Kasumi-1 (cell line): ENCODE measurements around the gene CRMP1.
"Not testable (repeated sequence)": the region's sequence is repeated elsewhere in the genome, so short reads cannot be mapped to it uniquely, and the experiment has no call there.

Source experiments
- DNase-seq, 2 experiments: peaks; one replicate each; lab custom pipeline; 2025; lab: John Stamatoyannopoulos, UW

The CRMP1 gene

GRCh38 chr4:5822619-5823018 lies 70.3 kb downstream of the CRMP1 start:
- DNase-seq: no peak

- DNase-seq: peak in 1 of 2 experiments; percentile 4
Measured at GRCh38 chr4:5821665-5822358, 71.1 kb downstream of the CRMP1 start.

DNA sequence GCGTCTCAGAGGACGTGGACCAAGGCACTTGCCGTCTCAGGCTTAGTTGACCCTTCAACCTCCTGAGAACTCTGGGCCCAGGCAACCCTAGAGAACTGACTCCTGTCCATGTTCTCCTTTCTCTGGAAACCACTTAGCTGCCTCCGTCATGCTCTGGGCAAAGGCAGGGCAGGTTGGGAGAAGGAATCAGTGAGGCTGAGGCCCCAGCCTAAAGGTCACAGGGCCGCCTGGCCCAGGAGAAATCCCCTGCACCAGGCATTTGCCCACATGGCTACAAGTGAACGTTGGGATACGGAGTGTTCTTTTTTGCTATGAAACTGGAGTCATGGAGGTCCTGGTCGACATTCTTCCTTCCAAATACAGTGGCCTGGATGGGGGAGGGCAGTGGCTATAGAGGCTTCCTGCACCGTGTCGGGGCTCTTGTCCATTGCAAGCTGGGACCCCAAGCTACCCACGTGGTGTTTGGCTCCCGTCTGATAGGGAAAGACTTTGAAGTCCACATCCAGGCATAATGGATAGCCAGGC lies 76.0 kb downstream of the CRMP1 start:
- no peak for DNase-seq

- no peak for DNase-seq
Measured at GRCh38 chr4:5816101-5816500, 76.8 kb downstream of the CRMP1 start.

GRCh38 chr4:5815641-5816040 lies 77.2 kb downstream of the CRMP1 start:
- DNase-seq: no peak

- no peak for DNase-seq
Measured at GRCh38 chr4:5814421-5814820, 78.5 kb downstream of the CRMP1 start.

- DNase-seq: no peak
Measured at GRCh38 chr4:5813882-5814255, 79.0 kb downstream of the CRMP1 start.

- peak; percentile 80 to 94 for DNase-seq
Measured at GRCh38 chr4:5812506-5813229, 80.2 kb downstream of the CRMP1 start.

DNA sequence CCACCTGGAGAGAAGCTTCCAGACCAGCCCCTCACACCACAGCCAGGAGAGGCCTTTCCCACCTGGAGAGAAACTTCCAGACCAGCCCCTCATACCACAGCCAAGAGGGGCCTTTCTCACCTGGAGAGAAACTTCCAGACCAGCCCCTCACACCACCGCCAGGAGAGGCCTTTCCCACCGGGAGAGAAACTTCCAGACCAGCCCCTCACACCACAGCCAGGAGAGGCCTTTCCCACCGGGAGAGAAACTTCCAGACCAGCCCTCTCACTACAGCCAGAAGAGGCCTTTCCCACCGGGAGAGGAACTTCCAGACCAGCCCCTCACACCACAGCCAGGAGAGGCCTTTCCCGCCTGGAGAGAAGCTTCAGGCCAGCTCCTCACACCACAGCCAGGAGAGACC lies 80.8 kb downstream of the CRMP1 start:
- DNase-seq: not testable (repeated sequence)

DNA sequence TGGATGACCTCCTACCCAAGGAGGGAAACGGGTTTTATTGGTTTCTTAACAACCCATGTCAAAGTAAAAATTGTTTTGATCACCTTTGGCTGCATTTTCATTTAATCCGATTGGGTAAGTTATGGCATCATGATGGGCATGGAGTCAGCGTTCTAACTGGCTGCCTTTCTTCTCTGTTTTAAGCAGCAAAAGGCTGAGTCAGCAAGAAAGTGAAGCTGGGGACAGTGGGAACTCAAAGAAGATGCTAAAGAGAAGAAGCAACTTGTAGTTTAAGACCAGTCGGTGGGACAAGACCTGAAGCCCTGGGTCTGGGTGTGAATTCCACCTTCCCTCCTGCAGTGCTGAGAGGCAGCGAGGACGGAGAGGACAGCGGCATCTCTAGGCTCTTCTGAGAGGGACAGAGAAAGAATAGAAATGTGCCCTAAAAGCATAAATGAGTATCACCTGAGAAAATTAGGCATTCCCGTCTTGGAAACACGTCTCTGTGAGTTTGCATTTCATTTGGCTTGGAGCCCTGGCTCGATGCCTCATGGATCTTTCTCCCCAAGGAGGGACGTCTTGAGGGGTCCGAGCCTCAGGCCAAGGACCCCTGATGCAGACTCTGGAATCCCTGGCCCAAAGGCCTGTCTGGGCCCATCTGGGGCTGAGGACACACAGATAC lies 82.0 kb downstream of the CRMP1 start:
- DNase-seq: no peak

DNA sequence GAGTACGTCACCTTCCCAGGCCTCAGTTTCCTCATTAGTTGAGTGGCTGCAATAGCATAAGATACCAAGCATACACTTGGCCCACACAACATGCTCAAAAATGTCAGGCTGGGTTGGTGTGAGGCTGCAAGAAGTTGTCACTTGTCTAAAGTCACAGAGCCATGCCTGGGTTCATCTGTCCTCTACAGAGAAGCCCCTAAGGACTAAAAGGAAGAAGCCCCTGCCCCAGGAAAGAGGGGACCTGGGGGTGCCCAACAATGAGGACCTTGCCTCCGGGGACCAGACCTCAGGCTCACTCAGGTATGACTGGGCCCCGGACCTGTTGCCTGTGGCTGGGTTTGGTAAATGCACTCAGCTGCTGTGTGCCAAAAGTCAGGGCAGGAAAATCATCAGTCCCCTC lies 82.7 kb downstream of the CRMP1 start:
- no peak for DNase-seq

DNA sequence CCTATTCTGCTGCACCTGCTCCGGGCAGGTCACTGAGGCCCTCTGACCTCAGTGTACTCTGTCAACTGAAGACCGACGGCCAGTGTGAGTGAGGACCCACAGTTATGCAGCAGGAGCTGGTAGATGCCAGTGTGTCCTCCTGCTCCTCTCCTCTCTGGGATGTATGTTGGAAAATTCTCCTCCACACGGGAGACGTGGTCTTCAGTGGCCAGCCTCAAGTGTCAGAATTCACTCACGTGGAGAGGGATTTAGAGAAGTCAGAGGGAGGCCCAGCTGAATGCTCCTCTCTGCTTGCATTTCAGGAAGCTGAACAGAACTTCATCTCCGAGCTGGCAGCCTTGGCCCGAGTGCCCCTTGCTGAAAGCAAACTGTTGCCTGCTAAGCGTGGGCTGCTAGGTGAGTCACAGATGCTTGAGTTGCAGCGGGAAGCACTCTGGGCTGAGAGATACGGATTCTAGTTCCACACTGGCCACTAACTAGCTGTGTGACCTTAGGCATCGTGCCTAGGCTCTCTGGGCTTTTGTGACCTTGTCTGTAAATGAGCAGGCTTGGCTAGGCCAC lies 83.6 kb downstream of the CRMP1 start:
- no peak for DNase-seq

GRCh38 chr4:5808081-5808741 lies 84.7 kb downstream of the CRMP1 start:
- DNase-seq: peak in 1 of 2 experiments; percentile 12

- no peak for DNase-seq
Measured at GRCh38 chr4:5805270-5805669, 87.6 kb downstream of the CRMP1 start.

DNA sequence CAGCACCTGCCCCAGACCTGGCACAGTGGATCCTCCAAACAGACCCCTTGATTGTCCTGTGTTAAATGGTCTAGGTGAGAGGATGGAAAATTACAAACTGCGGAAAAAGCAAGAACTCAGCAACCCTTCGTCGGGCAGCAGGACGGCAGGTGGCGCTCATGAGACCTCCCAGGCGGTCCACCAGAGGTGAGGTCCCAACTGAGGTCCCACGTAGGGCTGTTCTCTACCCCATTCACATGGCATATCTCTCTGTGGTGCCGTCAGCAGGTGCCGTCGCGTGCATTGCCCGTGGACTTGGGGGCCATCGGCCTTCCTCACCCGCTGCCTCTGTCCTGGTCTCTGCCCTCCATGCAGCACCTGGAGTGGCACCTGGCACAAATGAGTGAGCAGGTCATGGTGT lies 88.2 kb downstream of the CRMP1 start:
- no peak for DNase-seq

GRCh38 chr4:5802565-5802964 lies 90.3 kb downstream of the CRMP1 start:
- DNase-seq: no peak

GRCh38 chr4:5801696-5802095 lies 91.2 kb downstream of the CRMP1 start:
- no peak for DNase-seq

DNA sequence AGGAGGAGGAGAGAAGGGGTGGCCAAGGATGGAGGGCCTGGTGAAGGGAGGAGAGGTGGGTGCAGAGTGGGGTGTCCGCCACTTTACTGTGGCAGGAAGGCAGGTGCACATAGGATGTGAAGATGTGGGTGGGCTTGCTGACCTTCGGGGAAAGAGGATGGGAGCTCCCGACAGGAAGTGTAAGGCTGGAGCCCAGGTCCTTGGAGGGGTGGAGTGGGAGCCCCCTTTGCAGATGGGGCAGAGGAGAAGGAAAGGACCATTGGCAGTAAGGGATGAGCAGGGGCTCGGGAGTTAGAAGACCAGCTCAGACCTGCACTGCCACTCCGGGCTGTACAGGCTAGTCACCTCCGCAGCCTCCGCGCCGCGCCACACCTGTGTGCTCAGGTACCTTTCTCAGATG lies 92.4 kb downstream of the CRMP1 start:
- DNase-seq: no peak

GRCh38 chr4:5799406-5799805 lies 93.5 kb downstream of the CRMP1 start:
- DNase-seq: no peak

- no peak for DNase-seq
Measured at GRCh38 chr4:5798946-5799345, 93.9 kb downstream of the CRMP1 start.

DNA sequence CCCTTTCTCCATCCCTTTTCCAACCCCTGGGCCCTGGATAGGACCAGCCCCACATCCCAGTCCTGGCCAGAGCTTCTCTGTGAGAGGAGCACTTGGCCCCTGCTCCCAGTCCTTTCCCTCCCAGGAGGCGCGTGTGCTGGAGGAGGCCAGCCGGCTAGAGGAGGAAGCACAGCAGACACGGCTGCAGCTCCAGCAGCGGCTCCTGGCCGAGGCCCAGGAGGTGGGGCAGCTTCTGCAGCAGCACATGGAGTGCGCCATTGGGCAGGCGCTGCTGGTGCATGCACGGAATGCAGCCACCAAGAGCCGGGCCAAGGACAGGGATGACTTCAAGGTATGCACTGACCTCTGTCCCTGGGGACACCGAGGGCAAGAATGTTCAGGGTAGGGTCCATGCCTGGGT lies 94.4 kb downstream of the CRMP1 start:
- no peak for DNase-seq

- DNase-seq: no peak
Measured at GRCh38 chr4:5797866-5798265, 95.0 kb downstream of the CRMP1 start.
